ENCODE data around the gene ANKMY1.
"Not testable (repeated sequence)": the region's sequence is repeated elsewhere in the genome, so short reads cannot be mapped to it uniquely, and the experiment has no call there.

The ANKMY1 gene

GRCh38 chr2:240555541-240556250 lies 2.1 kb downstream of the ANKMY1 start:
- DNase-seq (ENCODE audit: low read depth in 2 of 2, low spot score in 1 of 2) = no peak

GRCh38 chr2:240554767-240555493 lies 2.9 kb downstream of the ANKMY1 start:
- DNase-seq (ENCODE audit: low read depth in 2 of 2, low spot score in 1 of 2) = no peak

- no peak for DNase-seq (ENCODE audit: low read depth in 2 of 2, low spot score in 1 of 2)
Observed at GRCh38 chr2:240553956-240554480, 3.8 kb downstream of the ANKMY1 start.

- no peak for DNase-seq (ENCODE audit: low read depth in 2 of 2, low spot score in 1 of 2)
Observed at GRCh38 chr2:240551811-240552210, 6.0 kb downstream of the ANKMY1 start.

- DNase-seq (ENCODE audit: low read depth in 2 of 2, low spot score in 1 of 2) = no peak
Observed at GRCh38 chr2:240551288-240551687, 6.5 kb downstream of the ANKMY1 start.

- DNase-seq (ENCODE audit: low read depth in 2 of 2, low spot score in 1 of 2) = no peak
Observed at GRCh38 chr2:240539906-240540305, 17.9 kb downstream of the ANKMY1 start.

- DNase-seq (ENCODE audit: low read depth in 2 of 2, low spot score in 1 of 2) = not testable (repeated sequence)
Observed at GRCh38 chr2:240539101-240539500, 18.7 kb downstream of the ANKMY1 start.

GRCh38 chr2:240538031-240538780 lies 19.6 kb downstream of the ANKMY1 start:
- no peak for DNase-seq (ENCODE audit: low read depth in 2 of 2, low spot score in 1 of 2)

GRCh38 chr2:240532031-240532775 lies 25.6 kb downstream of the ANKMY1 start:
- DNase-seq (ENCODE audit: low read depth in 2 of 2, low spot score in 1 of 2) = no peak

- DNase-seq (ENCODE audit: low read depth in 2 of 2, low spot score in 1 of 2) = no peak
Observed at GRCh38 chr2:240531038-240531437, 26.8 kb downstream of the ANKMY1 start.

GRCh38 chr2:240530181-240530580 lies 27.6 kb downstream of the ANKMY1 start:
- DNase-seq (ENCODE audit: low read depth in 2 of 2, low spot score in 1 of 2) = no peak

GRCh38 chr2:240529344-240529999 lies 28.3 kb downstream of the ANKMY1 start:
- no peak for DNase-seq (ENCODE audit: low read depth in 2 of 2, low spot score in 1 of 2)

- no peak for DNase-seq (ENCODE audit: low read depth in 2 of 2, low spot score in 1 of 2)
Observed at GRCh38 chr2:240528406-240529040, 29.3 kb downstream of the ANKMY1 start.

GRCh38 chr2:240527153-240527750 lies 30.5 kb downstream of the ANKMY1 start:
- no peak for DNase-seq (ENCODE audit: low read depth in 2 of 2, low spot score in 1 of 2)

GRCh38 chr2:240526521-240526920 lies 31.3 kb downstream of the ANKMY1 start:
- no peak for DNase-seq (ENCODE audit: low read depth in 2 of 2, low spot score in 1 of 2)

GRCh38 chr2:240525802-240526201 lies 32.0 kb downstream of the ANKMY1 start:
- no peak for DNase-seq (ENCODE audit: low read depth in 2 of 2, low spot score in 1 of 2)

- DNase-seq (ENCODE audit: low read depth in 2 of 2, low spot score in 1 of 2) = no peak
Observed at GRCh38 chr2:240524963-240525718, 32.6 kb downstream of the ANKMY1 start.

GRCh38 chr2:240523451-240524281 lies 34.1 kb downstream of the ANKMY1 start:
- no peak for DNase-seq (ENCODE audit: low read depth in 2 of 2, low spot score in 1 of 2)
